HG03439 (cell line): ENCODE measurements around the gene SNX30.

ENCODE experiments used
- ATAC-seq: cut with Tn5 transposase; IDR thresholded peaks from one replicate; pipeline ENCODE4 v1.9.1; 2021; ENCODE audit warnings: mild to moderate bottlenecking, moderate library complexity; ENCODE audit not compliant: unreplicated experiment

SNX30 gene

GRCh38 chr9:112819635-112820496 is 69.3 kb downstream of the SNX30 start:
- peak; percentile 70 for ATAC-seq

DNA sequence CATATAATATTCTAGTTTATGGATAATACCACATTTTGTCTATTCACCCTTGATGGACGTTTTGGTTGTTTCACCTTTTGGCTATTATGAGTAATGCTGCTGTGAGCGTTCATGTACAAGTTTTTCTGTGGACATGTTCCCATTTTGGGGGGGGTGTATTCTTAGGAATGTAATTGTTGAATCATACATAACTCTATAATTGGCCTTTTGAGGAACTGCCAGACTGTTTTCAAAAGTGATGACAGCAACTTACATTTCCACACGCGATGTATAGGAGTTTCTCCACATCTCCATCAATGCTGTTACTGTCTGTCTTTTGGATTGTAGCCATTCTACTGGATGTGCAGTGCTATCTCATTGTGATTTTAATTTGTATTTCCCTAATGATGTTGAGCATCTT is 70.3 kb downstream of the SNX30 start:
- no peak for ATAC-seq

- ATAC-seq = no peak
These were observed 72.1 kb downstream of the SNX30 start for GRCh38 chr9:112822618-112823017.

- no peak for ATAC-seq
These were observed 72.7 kb downstream of the SNX30 start for GRCh38 chr9:112823257-112823656.

- ATAC-seq = no peak
These were observed 80.8 kb downstream of the SNX30 start for GRCh38 chr9:112831281-112831851.

DNA sequence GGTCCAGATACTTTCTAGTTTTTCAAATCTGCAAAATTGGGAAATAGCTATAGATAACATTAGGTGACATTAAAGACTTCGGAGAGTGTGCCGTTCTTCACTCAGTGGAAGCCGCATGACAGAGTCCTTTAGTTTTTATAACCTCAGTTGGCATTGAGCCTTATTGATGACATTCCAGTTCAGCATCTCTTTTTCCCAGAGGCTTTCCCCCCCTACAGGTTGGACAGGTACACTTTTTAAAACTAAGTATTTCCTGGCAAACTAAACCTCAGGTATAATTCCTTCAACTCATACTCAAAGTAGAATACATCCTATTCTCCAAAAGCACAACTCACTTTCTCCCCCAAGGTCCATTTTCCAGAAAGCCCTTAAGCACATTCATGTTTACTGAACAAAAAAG is 81.4 kb downstream of the SNX30 start:
- no peak for ATAC-seq

GRCh38 chr9:112833081-112833480 is 82.5 kb downstream of the SNX30 start:
- ATAC-seq = no peak

DNA sequence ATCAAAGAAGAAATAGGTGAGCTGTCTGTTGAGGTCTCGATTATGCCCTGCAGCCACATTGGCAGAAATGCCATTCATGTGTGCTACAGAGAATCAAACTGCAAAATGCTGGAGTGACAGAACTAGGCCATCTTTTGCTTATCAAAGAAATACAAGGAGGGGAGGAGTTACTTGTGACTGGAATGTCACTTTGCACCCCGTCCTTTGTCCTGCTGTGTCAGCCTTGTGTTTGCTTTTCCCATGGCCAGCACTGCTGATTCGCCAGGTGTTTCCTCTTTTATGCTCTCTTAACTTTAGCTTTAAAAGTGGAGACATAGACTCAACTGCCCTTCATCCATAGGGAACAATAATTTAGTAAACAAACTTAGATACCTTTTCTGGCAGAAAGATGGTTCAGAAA is 85.8 kb downstream of the SNX30 start:
- no peak for ATAC-seq

DNA sequence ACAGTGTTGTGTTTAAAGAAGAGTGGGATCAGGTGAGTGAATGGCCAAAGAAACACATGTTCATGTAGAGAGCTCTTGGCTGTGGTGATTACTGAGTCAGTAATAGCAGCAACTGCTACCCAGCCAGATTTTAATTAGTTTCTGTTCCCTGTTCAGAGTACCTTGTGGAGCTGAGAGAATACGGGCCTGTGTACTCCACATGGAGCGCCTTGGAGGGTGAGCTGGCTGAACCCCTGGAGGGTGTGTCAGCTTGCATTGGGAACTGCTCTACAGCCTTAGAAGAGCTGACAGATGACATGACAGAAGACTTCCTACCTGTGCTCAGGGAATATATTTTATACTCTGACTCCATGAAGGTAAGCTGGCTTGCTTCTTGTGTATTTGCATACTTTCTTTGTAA is 87.8 kb downstream of the SNX30 start:
- no peak for ATAC-seq

DNA sequence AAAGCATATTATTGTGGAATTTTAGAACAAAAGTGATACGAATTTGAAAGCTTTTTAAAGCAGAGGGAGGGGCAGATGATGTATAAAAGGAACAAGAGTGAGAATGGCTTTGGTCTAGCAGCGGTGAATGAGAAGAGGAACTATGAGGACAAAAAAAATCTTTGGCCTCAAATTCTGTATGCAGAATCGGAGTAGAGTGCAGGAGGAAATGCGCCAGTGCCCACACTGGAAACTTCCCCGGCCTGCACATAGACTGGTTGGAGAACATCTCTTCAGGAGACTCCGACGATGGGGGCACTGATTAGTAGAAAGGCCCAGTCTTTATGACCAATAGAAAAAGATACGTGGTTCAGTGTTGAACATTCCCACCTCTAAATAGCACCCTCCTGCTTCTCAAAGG is 88.8 kb downstream of the SNX30 start:
- no peak for ATAC-seq

DNA sequence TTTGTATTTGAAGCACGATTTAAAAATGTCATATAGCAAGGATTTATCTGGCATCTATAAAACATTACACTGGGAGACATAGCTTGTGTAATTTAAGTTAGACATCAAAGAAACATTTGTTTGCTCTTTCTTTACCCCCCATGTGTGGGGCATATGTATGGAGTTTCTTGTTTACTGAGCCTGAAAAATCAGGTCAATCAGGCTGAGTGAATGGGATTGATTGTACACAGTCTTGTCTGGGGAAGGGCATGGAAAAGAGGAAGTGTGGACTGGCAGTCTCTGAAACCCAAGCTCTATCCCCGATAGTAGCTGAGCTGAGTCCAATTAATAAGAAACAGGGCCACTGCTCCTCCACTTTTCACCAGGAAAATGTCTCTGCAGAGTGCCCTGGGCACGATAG is 90.7 kb downstream of the SNX30 start:
- no peak for ATAC-seq

- no peak for ATAC-seq
These were observed 92.0 kb downstream of the SNX30 start for GRCh38 chr9:112842555-112842954.

DNA sequence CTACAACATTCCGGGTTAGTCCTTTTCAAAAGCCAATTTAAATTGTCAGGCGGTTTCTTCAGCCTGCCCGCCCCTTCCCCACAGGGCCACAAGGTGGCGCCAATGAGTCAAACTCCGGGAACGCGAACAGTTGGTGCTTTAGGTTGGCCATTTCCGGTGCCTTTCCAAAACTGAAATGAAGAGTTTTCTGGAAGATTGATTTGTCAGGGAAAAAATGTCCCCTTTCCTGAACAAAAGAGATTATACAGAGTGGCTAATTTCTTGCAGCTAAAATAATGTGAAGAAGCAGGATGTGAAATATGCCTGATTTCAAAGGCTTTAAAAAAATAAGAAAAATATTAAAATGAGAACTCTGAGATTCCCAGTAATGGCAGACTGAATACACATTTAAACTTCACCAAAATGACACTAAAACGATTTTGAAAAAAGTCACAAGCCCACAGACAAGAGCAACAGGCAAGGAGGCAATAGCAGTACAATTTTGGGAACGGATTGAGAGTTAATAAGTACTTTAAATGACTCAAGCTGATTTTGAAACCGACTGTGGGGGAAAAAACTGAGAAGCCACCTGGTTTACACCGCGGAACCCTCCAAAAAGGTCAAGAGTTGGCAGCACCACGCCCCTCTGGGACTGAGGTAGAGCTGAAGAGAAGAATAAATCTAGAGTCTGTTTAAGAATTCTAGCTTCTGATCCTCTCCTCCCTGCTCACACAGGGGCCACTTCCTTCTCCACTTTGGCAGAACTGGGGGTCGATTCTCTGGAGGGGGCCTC is 94.4 kb downstream of the SNX30 start:
- peak; percentile 53 for ATAC-seq

DNA sequence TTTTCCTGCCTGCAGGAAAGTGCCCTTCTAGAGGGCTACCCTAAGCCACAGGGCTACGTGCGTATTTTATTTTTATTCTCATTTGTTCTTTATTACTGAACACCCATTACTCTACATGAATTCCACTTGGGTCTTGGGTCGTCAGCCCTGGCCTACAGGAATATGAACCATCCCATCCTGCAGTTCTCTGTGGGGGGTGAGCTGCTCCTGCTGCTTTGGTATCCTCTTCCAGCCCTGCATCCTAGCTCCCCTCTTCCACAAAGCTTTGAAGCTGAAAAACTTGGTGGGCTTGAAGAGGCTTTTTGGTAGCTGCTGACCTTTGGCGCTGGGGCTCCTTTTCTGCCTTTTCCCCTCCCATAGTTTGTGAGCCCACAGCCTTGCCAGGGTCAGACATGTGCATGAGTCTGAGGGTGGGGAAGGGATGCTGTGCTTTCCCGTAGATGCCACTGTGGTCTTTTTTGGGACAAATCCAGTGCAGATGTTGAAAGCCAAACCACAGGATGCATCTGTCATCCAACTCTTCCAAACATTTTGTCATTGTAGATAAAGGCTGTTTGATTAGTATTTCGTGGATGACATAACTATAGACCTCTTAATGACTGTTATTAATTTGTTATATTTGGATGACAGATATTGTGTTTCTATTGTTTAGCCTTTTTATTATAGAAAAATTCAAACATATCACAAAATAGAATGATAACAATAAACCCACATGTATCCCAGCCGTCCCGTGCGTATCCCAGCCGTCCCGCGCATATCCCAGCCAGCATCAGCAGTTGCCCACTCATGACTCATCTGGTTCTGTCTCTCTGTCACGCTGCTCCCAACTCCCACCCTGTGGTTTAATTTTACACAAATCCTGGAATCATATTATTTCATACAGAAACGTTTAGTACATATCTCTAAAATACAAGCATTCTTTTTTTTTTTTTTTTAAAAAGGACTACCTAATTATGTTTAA is 96.2 kb downstream of the SNX30 start:
- ATAC-seq = no peak

- ATAC-seq = no peak
These were observed 98.0 kb downstream of the SNX30 start for GRCh38 chr9:112848316-112849151.

DNA sequence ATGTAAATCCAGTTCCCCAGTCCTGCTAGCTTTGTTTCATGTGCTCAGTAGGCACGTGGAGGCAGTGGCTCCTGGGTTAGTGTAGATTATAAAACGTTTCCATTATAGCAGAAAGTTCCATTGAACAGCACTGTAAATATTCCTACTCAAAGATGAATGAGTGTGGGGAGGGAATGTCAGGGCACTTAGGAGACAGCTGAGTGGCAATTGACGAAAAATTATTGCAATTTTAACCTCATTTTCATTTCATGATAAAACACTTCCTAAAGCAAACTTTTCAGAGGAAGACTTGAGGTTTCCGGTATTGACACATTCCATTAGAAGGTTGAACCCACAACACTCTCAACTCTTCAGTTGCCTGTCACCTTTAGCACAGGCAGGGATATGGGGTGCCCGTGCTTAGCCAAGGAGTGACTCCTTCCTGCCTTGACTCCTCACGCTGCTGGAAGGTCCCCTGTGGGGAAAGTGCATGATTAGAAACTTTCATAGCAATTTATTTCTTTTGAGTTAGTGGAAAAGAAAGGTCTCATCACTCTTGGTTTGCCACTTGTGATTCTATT is 98.9 kb downstream of the SNX30 start:
- no peak for ATAC-seq

DNA sequence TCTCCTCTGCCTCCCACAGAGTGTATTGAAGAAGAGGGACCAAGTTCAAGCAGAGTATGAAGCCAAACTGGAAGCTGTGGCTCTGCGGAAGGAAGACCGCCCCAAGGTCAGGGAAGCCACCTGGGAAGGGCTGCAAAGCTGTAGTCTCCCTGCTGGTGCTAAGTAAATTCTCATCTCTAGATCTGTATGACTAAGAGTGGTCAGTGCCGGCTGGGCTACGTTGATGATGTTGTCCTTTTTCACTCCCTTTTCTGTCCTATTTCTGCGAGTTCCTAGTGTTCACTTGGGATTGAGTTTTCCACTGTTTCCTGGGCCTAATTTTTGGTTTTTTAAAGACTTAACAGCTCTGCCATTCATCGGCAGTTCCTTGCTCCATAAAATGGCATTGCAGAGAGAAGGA is 100.3 kb downstream of the SNX30 start:
- no peak for ATAC-seq

DNA sequence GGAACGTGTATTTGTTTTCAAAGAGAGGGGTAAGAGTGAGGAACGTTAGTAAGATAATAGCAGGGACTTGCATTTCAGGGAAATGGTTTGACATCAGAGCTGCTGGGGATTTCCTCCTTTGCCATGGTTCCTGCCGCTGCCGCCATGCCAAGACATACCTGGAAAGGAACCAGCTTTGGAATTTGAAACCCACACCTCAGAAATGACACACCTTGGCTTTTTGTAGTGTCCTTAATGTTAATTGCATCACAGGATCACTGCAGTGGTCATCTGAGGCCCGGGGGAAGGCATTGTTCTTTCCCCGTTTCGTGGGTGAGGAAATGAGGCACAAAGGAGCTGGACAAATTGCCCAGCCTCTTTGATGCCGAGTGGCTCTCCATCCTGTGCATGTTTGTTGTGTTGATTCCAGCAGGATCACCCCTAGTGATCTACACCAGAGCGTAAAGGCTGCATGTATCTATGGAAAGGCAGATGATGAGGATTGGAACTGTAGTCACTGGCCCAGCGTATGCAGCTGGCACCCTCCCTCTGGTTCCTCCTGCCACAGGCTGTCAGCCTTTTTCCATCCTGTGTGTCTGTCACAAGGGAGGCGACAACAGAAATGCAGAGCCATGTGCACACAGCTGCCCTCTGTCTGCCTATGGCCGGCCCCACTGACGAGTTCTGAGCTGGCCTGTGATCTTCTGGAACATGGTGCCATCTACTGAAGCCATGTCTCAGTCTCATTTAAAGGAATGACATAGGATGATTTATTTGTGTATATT is 102.4 kb downstream of the SNX30 start:
- ATAC-seq = no peak
